Activated CD8-positive, alpha-beta T cell treated with anti-CD3 and anti-CD28 coated beads, Interleukin-2, amount 10 ng/mL, durations not matched to agents 7 days and 5 days (primary cell): Measurements from ENCODE around the gene TNFRSF13B. TPM values are rescaled to one million over a fixed set of nuclear protein-coding genes. Genes with fewer than 3 reads are reported as not detected.
"Not testable (repeated sequence)": the region's sequence is repeated elsewhere in the genome, so short reads cannot be mapped to it uniquely, and the experiment has no call there.

Source experiments
- ATAC-seq: fragments of 150-1000 bp; cut with Tn5 transposase; one replicate; pipeline ENCODE4 v1.10.0; 2021; ENCODE audit warnings: moderate library complexity
- CTCF ChIA-PET: fragments of 350-600 bp; sonication (Branson Sonifier 250); formaldehyde crosslinking; loops from one replicate; lab custom pipeline; 2021; ENCODE audit warnings: antibody characterized with exemption; lab: Charles Lee
- POLR2A ChIA-PET: fragments of 350-600 bp; sonication (Branson Sonifier 250); formaldehyde crosslinking; loops from one replicate; lab custom pipeline; 2021; ENCODE audit warnings: antibody characterized with exemption; lab: Charles Lee
- DNase-seq: peaks from one replicate; pipeline ENCODE4 v3.0.0-alpha.2; 2020
- H3K27ac Mint-ChIP-seq: one replicate; pipeline ENCODE4 v1.8.0; 2021; ENCODE audit warnings: mild to moderate bottlenecking, mixed read lengths
- H3K27me3 Mint-ChIP-seq: one replicate; pipeline ENCODE4 v1.8.0; 2021; ENCODE audit warnings: low read depth, mixed read lengths
- H3K36me3 Mint-ChIP-seq: one replicate; pipeline ENCODE4 v1.8.0; 2021; ENCODE audit warnings: low read depth, mixed read lengths
- H3K4me1 Mint-ChIP-seq: one replicate; pipeline ENCODE4 v1.8.0; 2021; ENCODE audit warnings: low read depth, mixed read lengths
- H3K4me3 Mint-ChIP-seq: one replicate; pipeline ENCODE4 v1.8.0; 2021; ENCODE audit warnings: mild to moderate bottlenecking, mixed read lengths
- H3K9me3 Mint-ChIP-seq: one replicate; pipeline ENCODE4 v1.8.0; 2022; ENCODE audit warnings: mixed read lengths; ENCODE audit not compliant: insufficient read depth
- total RNA-seq, 2 experiments: library from RNA; stranded (reverse); gene quantifications; one replicate each; pipeline ENCODE4 v1.2.3, GENCODE V29; 2021

The TNFRSF13B gene
- total RNA-seq, 2 experiments from 2014 or later, result not detected

DNA sequence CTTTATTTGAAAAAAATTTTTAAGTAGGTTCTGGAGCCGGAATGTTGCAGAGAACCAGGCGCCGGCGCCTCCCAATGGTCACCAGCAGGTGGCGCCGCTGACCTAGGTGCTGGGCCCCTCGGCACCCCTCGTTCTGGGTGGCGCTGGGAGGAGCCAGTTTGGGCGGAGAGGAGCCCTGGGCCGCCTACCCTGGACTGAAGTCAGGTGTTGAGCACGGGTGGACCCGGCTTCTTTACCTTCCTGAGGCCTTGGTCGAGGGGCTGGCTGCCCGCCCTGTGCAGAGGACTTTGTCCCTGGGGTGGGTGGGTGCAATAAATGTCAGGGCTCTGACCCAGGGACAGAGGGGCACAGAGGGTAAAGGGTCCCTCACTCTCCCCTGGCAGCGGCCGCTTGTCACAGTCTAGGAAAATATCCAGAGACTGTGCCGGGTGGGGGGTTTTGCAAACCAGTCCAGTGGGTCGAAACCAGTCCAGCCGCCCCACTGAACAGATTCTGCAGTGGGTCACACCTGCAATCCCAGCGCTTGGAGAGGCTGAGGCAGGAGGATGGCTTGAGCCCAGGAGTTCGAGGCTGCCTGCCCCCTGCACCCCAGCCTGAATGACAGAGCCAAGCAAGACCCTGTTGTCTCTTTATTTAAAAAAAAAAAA, 30.1 kb upstream of the TNFRSF13B start:
- ChIA-PET POLR2A (no interaction called here), CTCF (interaction anchor here (2.4 kb wide), 1 partner anchor 10 kb away, joined by 11 read pairs; no protein-coding TSS in a partner anchor)
- Mint-ChIP-seq H3K27me3 (no peaks in the 10 kb centered on the region), H3K27ac (no peak overlapping the region), H3K9me3 (no peaks in the 10 kb centered on the region), H3K36me3 (no peaks in the 10 kb centered on the region), H3K4me1 (peaks cover 4% of the 10 kb centered on the region), H3K4me3 (no peak overlapping the region)
- ATAC-seq, result peak; percentile 96
- peak; percentile 84 for DNase-seq

DNA sequence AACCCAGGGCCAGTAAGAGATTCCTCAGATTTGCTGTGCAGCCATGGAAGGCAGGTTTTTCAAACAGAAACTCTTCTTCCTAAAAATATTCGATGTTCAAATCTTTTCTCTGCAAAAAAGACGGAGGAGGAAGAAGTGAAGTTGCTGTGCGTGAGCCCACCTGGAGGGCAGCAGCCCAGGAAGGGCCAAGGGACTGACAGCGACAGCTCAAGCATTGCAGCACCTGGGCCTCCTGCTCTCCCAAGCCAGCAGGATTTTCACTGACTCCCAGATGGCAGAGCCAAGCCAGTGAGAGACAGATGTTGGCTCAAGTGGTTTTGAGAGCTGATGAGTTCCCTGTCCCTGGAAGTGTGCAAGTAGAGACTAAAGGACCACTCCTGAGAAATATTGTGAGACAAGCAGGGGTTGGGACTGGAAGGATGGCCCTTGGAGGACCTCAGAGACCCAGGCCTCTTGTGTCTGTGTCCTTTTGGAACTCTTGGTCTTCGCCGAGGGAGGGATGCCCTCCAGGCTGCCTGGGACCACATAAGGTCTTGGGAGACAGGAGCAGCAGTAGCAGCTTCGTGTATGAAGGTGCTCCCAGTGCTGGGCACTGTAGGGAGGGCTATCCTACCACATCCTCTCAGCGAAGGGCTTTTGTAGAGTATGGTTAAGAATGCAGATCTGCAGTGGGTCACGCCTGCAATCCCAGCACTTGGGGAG, 29.3 kb upstream of the TNFRSF13B start:
- Mint-ChIP-seq H3K36me3 (no peaks in the 10 kb centered on the region), H3K4me3 (no peak overlapping the region), H3K4me1 (peaks cover 4% of the 10 kb centered on the region), H3K27me3 (no peaks in the 10 kb centered on the region), H3K27ac (no peak overlapping the region), H3K9me3 (no peaks in the 10 kb centered on the region)
- ChIA-PET POLR2A (interaction anchor here (1.0 kb wide), 1 partner anchor 13 kb away, joined by 3 read pairs; no protein-coding TSS in a partner anchor), CTCF (interaction anchor here (0.6 to 2.8 kb wide), 4 partner anchors 9 to 124 kb away, joined by 3 to 11 read pairs (median 6); no protein-coding TSS in a partner anchor)
- DNase-seq (no peak), ATAC-seq (peak; percentile 27)

DNA sequence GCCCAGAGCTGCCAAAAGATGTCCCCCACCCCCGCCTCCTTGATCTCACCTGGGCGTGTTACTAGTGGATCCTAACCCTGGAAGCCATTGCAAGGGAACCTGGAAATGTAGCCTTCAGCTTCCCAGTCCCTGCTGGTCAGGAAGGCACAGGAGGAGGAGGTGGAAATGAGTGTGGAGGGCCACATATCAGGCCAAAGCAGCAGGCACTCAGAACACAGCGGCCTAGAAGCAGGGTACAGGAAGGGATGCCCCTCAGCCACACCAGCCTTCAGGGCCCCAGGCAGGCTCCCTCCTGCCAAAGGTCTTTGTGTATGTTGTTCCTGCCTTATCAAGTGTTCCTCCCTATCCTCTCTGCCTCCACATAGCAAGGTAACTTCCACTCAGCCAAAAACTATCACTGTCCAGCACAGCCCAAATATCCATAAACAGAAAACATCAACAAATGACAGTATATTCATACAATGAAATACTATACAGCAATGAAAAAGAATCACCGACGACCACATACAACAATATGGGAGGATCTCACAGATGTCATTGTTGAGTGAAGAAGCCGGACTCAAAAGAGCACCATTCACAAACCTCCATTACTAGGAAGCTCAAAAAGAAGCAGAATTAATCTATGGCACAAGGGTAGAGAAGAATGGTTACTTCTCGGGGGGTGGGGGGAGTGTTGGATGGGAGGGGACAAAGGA, 28.2 kb upstream of the TNFRSF13B start:
- POLR2A ChIA-PET, result interaction anchor here (1.0 kb wide), 1 partner anchor 12 kb away, joined by 3 read pairs; no protein-coding TSS in a partner anchor
- no peak for ATAC-seq

DNA sequence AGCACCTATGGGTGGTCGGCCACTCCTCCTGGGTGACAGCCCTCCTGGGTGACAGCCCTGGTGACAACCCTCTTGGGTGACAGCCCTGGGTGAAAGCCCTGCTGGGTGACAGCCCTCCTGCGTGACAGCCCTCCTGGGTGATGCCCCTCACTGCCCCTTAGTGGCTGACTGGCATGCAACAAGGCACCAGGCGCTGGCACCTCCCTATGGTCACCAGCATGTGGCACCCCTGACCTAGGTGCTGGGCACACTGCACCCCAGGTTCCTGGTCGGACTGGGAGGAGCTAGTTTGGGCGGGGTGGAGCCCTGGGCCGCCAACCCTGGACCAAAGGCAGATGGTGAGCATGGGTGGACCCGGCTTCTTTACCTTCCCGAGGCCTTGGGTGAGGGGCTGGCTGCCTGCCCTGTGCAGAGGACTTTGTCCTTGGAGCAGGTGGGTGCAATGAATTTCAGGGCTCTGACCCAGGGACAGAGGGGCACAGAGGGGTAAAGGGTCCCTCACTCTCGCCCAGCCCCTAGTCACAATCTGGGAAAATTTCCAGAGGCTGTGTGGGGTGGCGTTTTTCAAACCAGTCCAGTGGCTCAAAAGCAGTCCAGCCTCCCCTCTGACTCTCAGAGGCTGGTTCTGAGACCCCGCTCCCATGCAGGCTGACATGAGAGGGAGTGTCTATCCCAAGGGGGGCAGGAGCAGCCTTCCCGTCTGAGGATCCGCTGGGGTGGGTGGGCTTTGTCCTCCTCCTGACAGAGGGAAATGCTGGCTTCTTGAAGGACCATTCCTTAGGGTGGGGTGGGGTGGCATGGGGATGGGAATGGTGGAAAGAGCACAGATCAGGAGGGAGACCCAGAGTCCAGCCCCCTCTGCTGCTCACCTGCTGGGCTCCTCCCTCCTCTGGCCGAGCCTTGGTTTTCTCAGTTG, 25.9 kb upstream of the TNFRSF13B start:
- Mint-ChIP-seq H3K4me3 (no peak overlapping the region), H3K9me3 (no peaks in the 10 kb centered on the region), H3K27me3 (peaks cover 9% of the 10 kb centered on the region), H3K4me1 (peaks cover 4% of the 10 kb centered on the region), H3K36me3 (no peaks in the 10 kb centered on the region), H3K27ac (no peak overlapping the region)
- POLR2A ChIA-PET, result no interaction called here
- DNase-seq (no peak), ATAC-seq (no peak)
- CTCF ChIA-PET, result no interaction called here

More for the DNA sequence above, 28.2 kb upstream of the TNFRSF13B start:
- H3K9me3 Mint-ChIP-seq, result no peaks in the 10 kb centered on the region
- no peaks in the 10 kb centered on the region for H3K36me3 Mint-ChIP-seq
- no peaks in the 10 kb centered on the region for H3K27me3 Mint-ChIP-seq
- DNase-seq, result no peak
- no peak overlapping the region for H3K27ac Mint-ChIP-seq
- no peak overlapping the region for H3K4me3 Mint-ChIP-seq
- CTCF ChIA-PET, result interaction anchor here (1.4 to 2.8 kb wide), 3 partner anchors 8 to 11 kb away, joined by 4 to 11 read pairs (median 7); no protein-coding TSS in a partner anchor
- peaks cover 4% of the 10 kb centered on the region for H3K4me1 Mint-ChIP-seq

DNA sequence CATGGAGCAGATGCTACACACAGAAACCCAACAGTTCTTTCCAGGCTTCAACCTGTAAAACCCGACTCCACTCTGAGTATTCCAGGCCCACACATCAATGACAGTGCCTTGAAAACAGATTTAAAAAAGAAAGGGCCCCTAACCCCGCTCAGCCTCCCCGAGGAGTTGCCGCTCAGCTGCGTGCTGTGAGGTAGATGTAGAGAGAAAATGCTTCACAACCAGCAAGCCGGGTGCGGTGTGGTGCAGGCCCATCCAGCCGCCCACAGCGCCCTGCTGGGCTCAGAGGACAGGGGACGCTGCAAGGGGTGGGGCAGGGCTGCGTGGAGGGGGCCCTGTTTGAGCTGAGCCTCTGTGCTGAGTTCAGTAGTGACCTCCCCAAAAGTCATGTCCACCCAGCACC, 24.8 kb upstream of the TNFRSF13B start:
- H3K27me3 Mint-ChIP-seq, ATAC-seq, H3K4me1 Mint-ChIP-seq, H3K4me3 Mint-ChIP-seq, POLR2A ChIA-PET, CTCF ChIA-PET, DNase-seq, H3K27ac Mint-ChIP-seq, H3K9me3 Mint-ChIP-seq, H3K36me3 Mint-ChIP-seq: not testable (repeated sequence)

DNA sequence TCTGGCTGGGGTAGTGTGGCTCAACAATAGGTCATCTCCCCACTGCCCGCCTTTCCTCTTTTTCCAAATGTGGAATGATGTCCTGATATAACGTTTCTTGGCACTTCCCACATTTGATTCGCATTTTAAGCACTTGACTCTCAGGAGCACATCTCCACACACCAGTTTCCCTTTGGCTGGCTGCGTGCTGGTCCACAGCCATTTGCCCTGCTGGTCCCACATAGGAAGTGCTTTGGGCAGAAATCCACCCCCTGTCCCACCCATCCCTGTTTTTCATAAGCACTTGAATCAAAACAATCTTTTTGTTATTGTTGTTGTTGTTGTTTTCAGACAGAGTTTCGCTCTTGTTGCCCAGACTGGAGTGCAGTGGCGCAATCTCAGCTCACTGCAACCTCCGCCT, 24.0 kb upstream of the TNFRSF13B start:
- Mint-ChIP-seq H3K27ac (no peak overlapping the region), H3K9me3 (no peaks in the 10 kb centered on the region), H3K36me3 (no peaks in the 10 kb centered on the region), H3K4me1 (peaks cover 3% of the 10 kb centered on the region), H3K4me3 (no peak overlapping the region), H3K27me3 (peaks cover 9% of the 10 kb centered on the region)
- CTCF ChIA-PET, result no interaction called here
- no peak for DNase-seq
- POLR2A ChIA-PET, result no interaction called here
- ATAC-seq, result no peak

DNA sequence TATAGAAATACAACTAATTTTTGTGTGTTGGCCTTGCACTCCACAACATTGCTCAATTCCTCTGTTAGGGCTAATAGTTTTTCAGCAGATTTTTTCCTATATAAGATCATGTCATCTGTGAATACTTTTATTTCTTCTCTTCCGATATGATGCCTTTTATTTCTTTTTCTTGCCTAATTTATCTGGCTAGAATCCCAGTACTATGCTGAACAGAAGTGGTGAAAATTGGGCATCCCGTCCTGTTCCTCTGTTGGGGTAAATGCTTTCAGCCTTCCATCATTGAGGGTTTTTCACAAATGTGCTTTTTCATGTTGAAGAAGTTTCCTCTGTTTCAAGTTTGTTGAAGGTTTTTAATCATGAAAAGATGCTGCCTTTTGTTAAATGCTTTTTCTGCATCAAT, 22.7 kb upstream of the TNFRSF13B start:
- CTCF ChIA-PET, result interaction anchor here (1.3 kb wide), 1 partner anchor 318 kb away, joined by 5 read pairs; no protein-coding TSS in a partner anchor
- no peaks in the 10 kb centered on the region for H3K36me3 Mint-ChIP-seq
- DNase-seq, result no peak

DNA sequence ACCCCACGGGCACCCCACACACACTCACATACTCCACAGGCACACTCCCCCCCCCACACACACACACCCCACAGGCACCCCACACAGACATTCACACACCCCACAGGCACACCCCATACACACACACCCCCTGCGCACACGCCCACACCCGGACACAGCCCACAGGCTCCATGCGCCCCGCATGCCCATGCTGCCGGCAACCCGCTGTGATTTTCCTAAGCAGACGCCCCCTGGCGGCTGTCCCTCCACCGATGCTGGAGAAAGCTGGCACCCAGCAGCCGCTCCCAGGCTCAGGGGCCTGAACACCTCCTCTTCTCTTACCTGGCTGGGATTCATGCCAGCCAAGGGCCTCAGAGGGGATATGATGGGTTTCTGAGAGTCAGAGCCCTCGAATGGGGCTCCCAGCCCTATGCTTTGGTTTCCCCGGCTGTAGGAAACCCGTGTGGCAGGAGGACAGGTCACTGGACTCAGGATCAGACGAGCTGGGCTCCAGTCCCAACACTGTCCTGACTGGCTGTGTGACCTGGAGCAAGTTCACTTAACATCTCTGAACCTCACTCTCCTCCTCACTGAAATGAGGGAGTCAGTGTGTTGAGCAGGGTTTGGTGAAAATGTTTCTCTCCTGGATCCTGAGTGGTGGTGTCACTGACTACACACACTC, 19.6 kb upstream of the TNFRSF13B start:
- no peak overlapping the region for H3K4me3 Mint-ChIP-seq
- H3K4me1 Mint-ChIP-seq, result peaks cover 34% of the 10 kb centered on the region
- H3K27me3 Mint-ChIP-seq, result peaks cover 9% of the 10 kb centered on the region
- no peaks in the 10 kb centered on the region for H3K36me3 Mint-ChIP-seq
- CTCF ChIA-PET, result interaction anchor here (0.6 to 3.1 kb wide), 16 partner anchors 8 to 456 kb away, joined by 3 to 21 read pairs (median 4); no protein-coding TSS in a partner anchor
- ATAC-seq (peak; percentile 58), DNase-seq (peak; percentile 83)
- H3K9me3 Mint-ChIP-seq, result no peaks in the 10 kb centered on the region
- POLR2A ChIA-PET, result no interaction called here
- H3K27ac Mint-ChIP-seq, result no peak overlapping the region

More for the DNA sequence above, 22.7 kb upstream of the TNFRSF13B start:
- no peak overlapping the region for H3K27ac Mint-ChIP-seq
- POLR2A ChIA-PET, result no interaction called here
- no peaks in the 10 kb centered on the region for H3K9me3 Mint-ChIP-seq
- no peak for ATAC-seq
- H3K4me3 Mint-ChIP-seq, result no peak overlapping the region
- peaks cover 14% of the 10 kb centered on the region for H3K4me1 Mint-ChIP-seq
- H3K27me3 Mint-ChIP-seq, result peaks cover 9% of the 10 kb centered on the region

DNA sequence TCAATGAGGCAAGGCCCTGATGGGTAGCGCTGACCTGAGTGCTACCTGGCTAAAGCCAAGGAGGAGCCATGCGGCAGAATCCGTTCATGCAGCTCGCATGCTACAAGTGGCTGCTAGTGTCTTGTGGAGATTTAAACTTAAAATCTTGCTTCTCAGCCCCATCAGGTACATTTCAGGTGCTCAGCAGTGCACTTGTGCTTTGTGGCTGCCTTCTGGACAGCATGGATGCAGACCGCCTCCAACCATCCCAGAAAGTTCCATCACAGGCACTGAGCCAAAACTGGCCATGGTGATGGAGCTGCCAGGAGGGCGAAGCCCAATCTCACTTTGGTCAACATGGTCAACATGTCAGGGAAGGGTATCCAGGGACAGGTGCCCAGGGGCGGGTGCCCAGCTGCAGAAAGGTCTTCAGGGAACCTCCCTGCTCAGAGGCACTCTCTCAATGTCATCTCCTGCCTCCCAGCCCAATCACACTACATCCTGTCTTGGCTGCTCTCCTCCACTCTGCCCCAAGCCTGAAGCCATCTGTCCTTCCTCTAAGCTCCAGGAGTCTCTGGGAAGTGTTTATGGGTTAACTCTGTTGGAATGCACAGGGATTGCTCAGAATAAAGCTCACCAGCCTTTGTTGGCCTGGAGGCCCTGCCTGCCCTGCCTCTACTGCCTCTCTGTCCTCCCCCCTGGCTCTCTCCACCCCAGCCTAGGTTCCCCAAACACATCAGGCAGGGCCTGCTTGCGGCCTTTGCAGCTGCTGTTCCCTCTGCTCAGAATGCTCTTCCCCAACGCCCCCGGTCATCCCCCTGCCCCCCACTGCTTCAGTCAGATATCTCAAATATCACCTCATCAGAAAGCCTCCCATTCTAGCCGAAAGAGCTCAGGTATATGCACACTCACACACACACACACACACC, 18.3 kb upstream of the TNFRSF13B start:
- Mint-ChIP-seq H3K4me1 (peaks cover 34% of the 10 kb centered on the region), H3K27ac (peak overlapping the region; percentile 94), H3K36me3 (no peaks in the 10 kb centered on the region), H3K4me3 (no peak overlapping the region), H3K27me3 (peaks cover 12% of the 10 kb centered on the region), H3K9me3 (no peaks in the 10 kb centered on the region)
- ChIA-PET CTCF (interaction anchor here (1.1 to 2.7 kb wide), 3 partner anchors 10 to 68 kb away, joined by 3 to 13 read pairs (median 4); no protein-coding TSS in a partner anchor), POLR2A (interaction anchor here (1.5 kb wide), 1 partner anchor 14 kb away, joined by 4 read pairs; no protein-coding TSS in a partner anchor)
- DNase-seq (no peak), ATAC-seq (no peak)
